WTC11 (cell line): ENCODE measurements around the gene TMEM238. TPM values are rescaled to one million over a fixed set of nuclear protein-coding genes. Genes with fewer than 3 reads are reported as not detected.
A peak's percentile ranks its signal among the peaks of the same experiment; 100 is the strongest.

Experiments used
- CBFB ChIP-seq: sonication (generic); formaldehyde crosslinking; IDR thresholded peaks from 2 replicates; pipeline ENCODE4 v1.8.1; 2022; ENCODE audit warnings: mild to moderate bottlenecking, low read depth, missing genetic modification reagents
- CREB1 ChIP-seq: sonication (generic); formaldehyde crosslinking; IDR thresholded peaks from 2 replicates; pipeline ENCODE4 v1.8.0; 2023; ENCODE audit warnings: mild to moderate bottlenecking, missing genetic modification reagents
- ELF4 ChIP-seq: sonication (generic); formaldehyde crosslinking; IDR thresholded peaks from 2 replicates; pipeline ENCODE4 v1.8.1; 2022; ENCODE audit warnings: low read depth, mild to moderate bottlenecking, moderate library complexity, missing genetic modification reagents
- EMX1 ChIP-seq: fragments of 250-450 bp; sonication (Bioruptor Pico); IDR thresholded peaks from 2 replicates; pipeline ENCODE4 v1.8.0; 2021; ENCODE audit warnings: mild to moderate bottlenecking
- ESRRA ChIP-seq: sonication (generic); formaldehyde crosslinking; IDR thresholded peaks from 2 replicates; pipeline ENCODE4 v1.8.1; 2022; ENCODE audit warnings: mild to moderate bottlenecking, missing genetic modification reagents, borderline replicate concordance
- ETV6 ChIP-seq: sonication (generic); formaldehyde crosslinking; IDR thresholded peaks from 2 replicates; pipeline ENCODE4 v1.8.1; 2022; ENCODE audit warnings: mild to moderate bottlenecking, missing genetic modification reagents
- FOXK1 ChIP-seq: sonication (generic); formaldehyde crosslinking; IDR thresholded peaks from 2 replicates; pipeline ENCODE4 v1.8.0; 2022; ENCODE audit warnings: mild to moderate bottlenecking, moderate library complexity, missing genetic modification reagents
- GABPB1 ChIP-seq: sonication (generic); formaldehyde crosslinking; IDR thresholded peaks from 2 replicates; pipeline ENCODE4 v1.8.1; 2023; ENCODE audit warnings: mild to moderate bottlenecking, missing genetic modification reagents
- JUN ChIP-seq: sonication (generic); formaldehyde crosslinking; IDR thresholded peaks from 2 replicates; pipeline ENCODE4 v1.8.0; 2023; ENCODE audit warnings: mild to moderate bottlenecking, missing genetic modification reagents
- NFE2L1 ChIP-seq: sonication (generic); formaldehyde crosslinking; IDR thresholded peaks from 2 replicates; pipeline ENCODE4 v1.8.1; 2023; ENCODE audit warnings: missing genetic modification reagents
- NFYB ChIP-seq: sonication (generic); formaldehyde crosslinking; conservative IDR thresholded peaks from 2 replicates; pipeline ENCODE4 v1.8.0; 2022; ENCODE audit warnings: low read depth, missing genetic modification reagents
- NR1H2 ChIP-seq: sonication (generic); formaldehyde crosslinking; IDR thresholded peaks from 2 replicates; pipeline ENCODE4 v1.9.0; 2021; ENCODE audit warnings: mild to moderate bottlenecking, moderate library complexity, missing genetic modification reagents
- NR2C2 ChIP-seq: sonication (generic); formaldehyde crosslinking; IDR thresholded peaks from 2 replicates; pipeline ENCODE4 v1.8.0; 2022; ENCODE audit warnings: mild to moderate bottlenecking, missing genetic modification reagents
- RELA ChIP-seq: sonication (generic); formaldehyde crosslinking; IDR thresholded peaks from 2 replicates; pipeline ENCODE4 v1.8.1; 2022; ENCODE audit warnings: missing genetic modification reagents, mild to moderate bottlenecking, borderline replicate concordance
- SMAD3 ChIP-seq: sonication (generic); formaldehyde crosslinking; IDR thresholded peaks from 2 replicates; pipeline ENCODE4 v1.8.0; 2022; ENCODE audit warnings: missing genetic modification reagents, mild to moderate bottlenecking, borderline replicate concordance
- TP53 ChIP-seq: sonication (generic); formaldehyde crosslinking; IDR thresholded peaks from 2 replicates; pipeline ENCODE4 v1.8.1; 2023; ENCODE audit warnings: mild to moderate bottlenecking, missing genetic modification reagents
- ZBTB21 ChIP-seq: sonication (generic); formaldehyde crosslinking; IDR thresholded peaks from 2 replicates; pipeline ENCODE4 v1.8.1; 2023; ENCODE audit warnings: mild to moderate bottlenecking, missing genetic modification reagents, borderline replicate concordance
- ZNF263 ChIP-seq: sonication (generic); formaldehyde crosslinking; IDR thresholded peaks from 2 replicates; pipeline ENCODE4 v1.8.1; 2022; ENCODE audit warnings: low read depth, mild to moderate bottlenecking, moderate library complexity, missing genetic modification reagents
- ZNF423 ChIP-seq: fragments of 250-450 bp; sonication (Bioruptor Pico); IDR thresholded peaks from 2 replicates; pipeline ENCODE4 v2.1.2; 2022; ENCODE audit warnings: mild to moderate bottlenecking, moderate library complexity
- total RNA-seq: library from RNA; stranded (reverse); gene quantifications from 3 replicates; pipeline ENCODE4 v1.2.3, GENCODE V29; 2021
- TF ChIP-seq, protein P1 (sequence below): sonication (generic); formaldehyde crosslinking; IDR thresholded peaks from 2 replicates; pipeline ENCODE4 v1.8.1; 2023; ENCODE audit warnings: mild to moderate bottlenecking, missing genetic modification reagents, moderate library complexity
- TF ChIP-seq, protein P2 (sequence below): sonication (generic); formaldehyde crosslinking; IDR thresholded peaks from 2 replicates; pipeline ENCODE4 v1.8.1; 2022; ENCODE audit warnings: low read depth, missing genetic modification reagents, borderline replicate concordance
- TF ChIP-seq, protein P3 (sequence below): fragments of 250-450 bp; sonication (Bioruptor Pico); IDR thresholded peaks from 2 replicates; pipeline ENCODE4 v1.9.0; 2021; ENCODE audit warnings: mild to moderate bottlenecking, borderline replicate concordance
- TF ChIP-seq, protein P4 (sequence below): sonication (generic); formaldehyde crosslinking; IDR thresholded peaks from 2 replicates; pipeline ENCODE4 v1.8.0; 2022; ENCODE audit warnings: mild to moderate bottlenecking, missing genetic modification reagents
- TF ChIP-seq, protein P5 (sequence below): sonication (generic); formaldehyde crosslinking; IDR thresholded peaks from 2 replicates; pipeline ENCODE4 v1.8.1; 2022; ENCODE audit warnings: low read depth, mild to moderate bottlenecking, moderate library complexity, missing genetic modification reagents, borderline replicate concordance
- TF ChIP-seq, protein P6 (sequence below): sonication (generic); formaldehyde crosslinking; IDR thresholded peaks from 2 replicates; pipeline ENCODE4 v1.8.0; 2022; ENCODE audit warnings: mild to moderate bottlenecking, missing genetic modification reagents
- TF ChIP-seq, protein P7 (sequence below): sonication (generic); formaldehyde crosslinking; IDR thresholded peaks from 2 replicates; pipeline ENCODE4 v1.8.1; 2022; ENCODE audit warnings: mild to moderate bottlenecking, moderate library complexity, missing genetic modification reagents
- TF ChIP-seq, protein P8 (sequence below): sonication (generic); formaldehyde crosslinking; IDR thresholded peaks from 2 replicates; pipeline ENCODE4 v1.8.0; 2022; ENCODE audit warnings: mild to moderate bottlenecking, missing genetic modification reagents

The TMEM238 gene
- total RNA-seq, 1 experiment from 2014 or later = 8.3 TPM

DNA sequence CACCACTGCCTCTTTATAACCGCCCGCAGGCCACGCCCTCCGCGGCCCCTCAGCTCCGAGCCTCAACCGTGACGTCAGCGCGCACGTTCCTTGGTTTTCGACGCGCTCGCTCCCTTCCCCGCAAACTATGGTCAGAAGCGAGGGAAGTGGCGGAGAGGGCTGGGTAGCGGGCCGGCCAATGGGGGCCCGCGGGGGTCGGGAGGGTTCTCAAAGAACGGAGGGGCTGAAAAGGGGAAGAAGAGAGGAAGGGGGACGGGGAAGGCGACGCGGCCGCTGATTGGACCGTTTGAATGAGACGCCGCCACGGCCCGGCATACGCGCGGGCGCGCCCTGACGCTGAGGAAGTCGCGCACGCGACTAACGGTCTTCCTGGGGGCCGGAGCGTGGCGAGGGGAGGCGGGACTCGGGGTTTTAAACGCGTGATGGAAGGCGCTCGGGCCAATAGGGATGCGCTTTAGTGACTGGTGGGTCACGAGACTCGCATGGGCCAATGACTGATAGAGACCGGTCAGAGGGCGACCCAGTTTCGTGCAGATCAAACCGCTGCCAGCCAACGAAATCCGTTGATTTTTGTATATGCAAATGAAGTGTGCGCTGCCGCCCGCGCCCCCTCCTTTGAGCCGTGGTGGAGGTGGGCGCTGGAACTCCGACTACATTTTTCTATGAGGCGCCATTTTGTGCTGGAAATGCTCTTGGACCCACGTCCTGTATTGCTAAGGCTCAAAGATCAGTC, 23.9 kb upstream of the TMEM238 start (continued):
- TF ChIP-seq, protein P1, sequence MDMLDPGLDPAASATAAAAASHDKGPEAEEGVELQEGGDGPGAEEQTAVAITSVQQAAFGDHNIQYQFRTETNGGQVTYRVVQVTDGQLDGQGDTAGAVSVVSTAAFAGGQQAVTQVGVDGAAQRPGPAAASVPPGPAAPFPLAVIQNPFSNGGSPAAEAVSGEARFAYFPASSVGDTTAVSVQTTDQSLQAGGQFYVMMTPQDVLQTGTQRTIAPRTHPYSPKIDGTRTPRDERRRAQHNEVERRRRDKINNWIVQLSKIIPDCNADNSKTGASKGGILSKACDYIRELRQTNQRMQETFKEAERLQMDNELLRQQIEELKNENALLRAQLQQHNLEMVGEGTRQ (CRISPR knock-in tag) = peak; percentile 94
- peak; percentile 71 for TF ChIP-seq ETV6 (CRISPR knock-in tag)
- peak; percentile 68; the same call in 1 of the 2 replicates for TF ChIP-seq CREB1
- peak; percentile 67 for TF ChIP-seq GABPB1
- TF ChIP-seq, protein P2, sequence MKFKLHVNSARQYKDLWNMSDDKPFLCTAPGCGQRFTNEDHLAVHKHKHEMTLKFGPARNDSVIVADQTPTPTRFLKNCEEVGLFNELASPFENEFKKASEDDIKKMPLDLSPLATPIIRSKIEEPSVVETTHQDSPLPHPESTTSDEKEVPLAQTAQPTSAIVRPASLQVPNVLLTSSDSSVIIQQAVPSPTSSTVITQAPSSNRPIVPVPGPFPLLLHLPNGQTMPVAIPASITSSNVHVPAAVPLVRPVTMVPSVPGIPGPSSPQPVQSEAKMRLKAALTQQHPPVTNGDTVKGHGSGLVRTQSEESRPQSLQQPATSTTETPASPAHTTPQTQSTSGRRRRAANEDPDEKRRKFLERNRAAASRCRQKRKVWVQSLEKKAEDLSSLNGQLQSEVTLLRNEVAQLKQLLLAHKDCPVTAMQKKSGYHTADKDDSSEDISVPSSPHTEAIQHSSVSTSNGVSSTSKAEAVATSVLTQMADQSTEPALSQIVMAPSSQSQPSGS (CRISPR knock-in tag) = peak; percentile 41; the same call in 1 of the 2 replicates
- peak; percentile 62; the same call in 1 of the 2 replicates for TF ChIP-seq NR2C2 (CRISPR knock-in tag)
- TF ChIP-seq, protein P3, sequence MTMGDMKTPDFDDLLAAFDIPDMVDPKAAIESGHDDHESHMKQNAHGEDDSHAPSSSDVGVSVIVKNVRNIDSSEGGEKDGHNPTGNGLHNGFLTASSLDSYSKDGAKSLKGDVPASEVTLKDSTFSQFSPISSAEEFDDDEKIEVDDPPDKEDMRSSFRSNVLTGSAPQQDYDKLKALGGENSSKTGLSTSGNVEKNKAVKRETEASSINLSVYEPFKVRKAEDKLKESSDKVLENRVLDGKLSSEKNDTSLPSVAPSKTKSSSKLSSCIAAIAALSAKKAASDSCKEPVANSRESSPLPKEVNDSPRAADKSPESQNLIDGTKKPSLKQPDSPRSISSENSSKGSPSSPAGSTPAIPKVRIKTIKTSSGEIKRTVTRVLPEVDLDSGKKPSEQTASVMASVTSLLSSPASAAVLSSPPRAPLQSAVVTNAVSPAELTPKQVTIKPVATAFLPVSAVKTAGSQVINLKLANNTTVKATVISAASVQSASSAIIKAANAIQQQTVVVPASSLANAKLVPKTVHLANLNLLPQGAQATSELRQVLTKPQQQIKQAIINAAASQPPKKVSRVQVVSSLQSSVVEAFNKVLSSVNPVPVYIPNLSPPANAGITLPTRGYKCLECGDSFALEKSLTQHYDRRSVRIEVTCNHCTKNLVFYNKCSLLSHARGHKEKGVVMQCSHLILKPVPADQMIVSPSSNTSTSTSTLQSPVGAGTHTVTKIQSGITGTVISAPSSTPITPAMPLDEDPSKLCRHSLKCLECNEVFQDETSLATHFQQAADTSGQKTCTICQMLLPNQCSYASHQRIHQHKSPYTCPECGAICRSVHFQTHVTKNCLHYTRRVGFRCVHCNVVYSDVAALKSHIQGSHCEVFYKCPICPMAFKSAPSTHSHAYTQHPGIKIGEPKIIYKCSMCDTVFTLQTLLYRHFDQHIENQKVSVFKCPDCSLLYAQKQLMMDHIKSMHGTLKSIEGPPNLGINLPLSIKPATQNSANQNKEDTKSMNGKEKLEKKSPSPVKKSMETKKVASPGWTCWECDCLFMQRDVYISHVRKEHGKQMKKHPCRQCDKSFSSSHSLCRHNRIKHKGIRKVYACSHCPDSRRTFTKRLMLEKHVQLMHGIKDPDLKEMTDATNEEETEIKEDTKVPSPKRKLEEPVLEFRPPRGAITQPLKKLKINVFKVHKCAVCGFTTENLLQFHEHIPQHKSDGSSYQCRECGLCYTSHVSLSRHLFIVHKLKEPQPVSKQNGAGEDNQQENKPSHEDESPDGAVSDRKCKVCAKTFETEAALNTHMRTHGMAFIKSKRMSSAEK (CRISPR knock-in tag) = no peak
- peak; percentile 49; the same call in 1 of the 2 replicates for TF ChIP-seq RELA (CRISPR knock-in tag)
- TF ChIP-seq NFYB = peak; percentile 82
- TF ChIP-seq, protein P4, sequence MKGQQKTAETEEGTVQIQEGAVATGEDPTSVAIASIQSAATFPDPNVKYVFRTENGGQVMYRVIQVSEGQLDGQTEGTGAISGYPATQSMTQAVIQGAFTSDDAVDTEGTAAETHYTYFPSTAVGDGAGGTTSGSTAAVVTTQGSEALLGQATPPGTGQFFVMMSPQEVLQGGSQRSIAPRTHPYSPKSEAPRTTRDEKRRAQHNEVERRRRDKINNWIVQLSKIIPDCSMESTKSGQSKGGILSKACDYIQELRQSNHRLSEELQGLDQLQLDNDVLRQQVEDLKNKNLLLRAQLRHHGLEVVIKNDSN = peak; percentile 92
- TF ChIP-seq NFE2L1 (CRISPR knock-in tag) = peak; percentile 58; the same call in 1 of the 2 replicates
- TF ChIP-seq, protein P5, sequence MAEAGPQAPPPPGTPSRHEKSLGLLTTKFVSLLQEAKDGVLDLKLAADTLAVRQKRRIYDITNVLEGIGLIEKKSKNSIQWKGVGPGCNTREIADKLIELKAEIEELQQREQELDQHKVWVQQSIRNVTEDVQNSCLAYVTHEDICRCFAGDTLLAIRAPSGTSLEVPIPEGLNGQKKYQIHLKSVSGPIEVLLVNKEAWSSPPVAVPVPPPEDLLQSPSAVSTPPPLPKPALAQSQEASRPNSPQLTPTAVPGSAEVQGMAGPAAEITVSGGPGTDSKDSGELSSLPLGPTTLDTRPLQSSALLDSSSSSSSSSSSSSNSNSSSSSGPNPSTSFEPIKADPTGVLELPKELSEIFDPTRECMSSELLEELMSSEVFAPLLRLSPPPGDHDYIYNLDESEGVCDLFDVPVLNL (CRISPR knock-in tag) = peak; percentile 71; the same call in 1 of the 2 replicates
- TF ChIP-seq CBFB (CRISPR knock-in tag) = peak; percentile 89; the same call in 1 of the 2 replicates
- TF ChIP-seq NR1H2 (CRISPR knock-in tag) = no peak
- TF ChIP-seq SMAD3 (CRISPR knock-in tag) = no peak
- TF ChIP-seq, protein P6, sequence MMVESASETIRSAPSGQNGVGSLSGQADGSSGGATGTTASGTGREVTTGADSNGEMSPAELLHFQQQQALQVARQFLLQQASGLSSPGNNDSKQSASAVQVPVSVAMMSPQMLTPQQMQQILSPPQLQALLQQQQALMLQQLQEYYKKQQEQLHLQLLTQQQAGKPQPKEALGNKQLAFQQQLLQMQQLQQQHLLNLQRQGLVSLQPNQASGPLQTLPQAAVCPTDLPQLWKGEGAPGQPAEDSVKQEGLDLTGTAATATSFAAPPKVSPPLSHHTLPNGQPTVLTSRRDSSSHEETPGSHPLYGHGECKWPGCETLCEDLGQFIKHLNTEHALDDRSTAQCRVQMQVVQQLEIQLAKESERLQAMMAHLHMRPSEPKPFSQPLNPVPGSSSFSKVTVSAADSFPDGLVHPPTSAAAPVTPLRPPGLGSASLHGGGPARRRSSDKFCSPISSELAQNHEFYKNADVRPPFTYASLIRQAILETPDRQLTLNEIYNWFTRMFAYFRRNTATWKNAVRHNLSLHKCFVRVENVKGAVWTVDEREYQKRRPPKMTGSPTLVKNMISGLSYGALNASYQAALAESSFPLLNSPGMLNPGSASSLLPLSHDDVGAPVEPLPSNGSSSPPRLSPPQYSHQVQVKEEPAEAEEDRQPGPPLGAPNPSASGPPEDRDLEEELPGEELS (CRISPR knock-in tag) = peak; percentile 62; the same call in 1 of the 2 replicates
- TF ChIP-seq, protein P7, sequence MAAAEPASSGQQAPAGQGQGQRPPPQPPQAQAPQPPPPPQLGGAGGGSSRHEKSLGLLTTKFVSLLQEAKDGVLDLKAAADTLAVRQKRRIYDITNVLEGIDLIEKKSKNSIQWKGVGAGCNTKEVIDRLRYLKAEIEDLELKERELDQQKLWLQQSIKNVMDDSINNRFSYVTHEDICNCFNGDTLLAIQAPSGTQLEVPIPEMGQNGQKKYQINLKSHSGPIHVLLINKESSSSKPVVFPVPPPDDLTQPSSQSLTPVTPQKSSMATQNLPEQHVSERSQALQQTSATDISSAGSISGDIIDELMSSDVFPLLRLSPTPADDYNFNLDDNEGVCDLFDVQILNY = peak; percentile 86; the same call in 1 of the 2 replicates
- TF ChIP-seq FOXK1 (CRISPR knock-in tag) = peak; percentile 58; the same call in 1 of the 2 replicates
- TF ChIP-seq ZNF423 (CRISPR knock-in tag) = no peak
- TF ChIP-seq JUN (CRISPR knock-in tag) = 0 out of 2 replicates have a peak, but pooled peaks have one; percentile 2
- TF ChIP-seq, protein P8, sequence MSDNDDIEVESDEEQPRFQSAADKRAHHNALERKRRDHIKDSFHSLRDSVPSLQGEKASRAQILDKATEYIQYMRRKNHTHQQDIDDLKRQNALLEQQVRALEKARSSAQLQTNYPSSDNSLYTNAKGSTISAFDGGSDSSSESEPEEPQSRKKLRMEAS (CRISPR knock-in tag) = peak; percentile 100
- TF ChIP-seq ZBTB21 (CRISPR knock-in tag) = peak; percentile 94
- peak; percentile 40; the same call in 1 of the 2 replicates for TF ChIP-seq ZNF263 (CRISPR knock-in tag)
- TF ChIP-seq TP53 (CRISPR knock-in tag) = peak; percentile 95
- TF ChIP-seq ESRRA (CRISPR knock-in tag) = no peak
- TF ChIP-seq ELF4 = peak; percentile 89
- TF ChIP-seq EMX1 (CRISPR knock-in tag) = 0 out of 2 replicates have a peak, but pooled peaks have one; percentile 2
